Nephron (organoid): ENCODE results near the gene AIDA.

ENCODE experiments used
- H3K27ac Mint-ChIP-seq, 3 experiments: 2 replicates each; pipeline ENCODE4 v1.8.0; 2020; ENCODE audit warnings: mixed read lengths in 3 of 3, mild to moderate bottlenecking in 2 of 3, moderate library complexity in 1 of 3
- H3K27me3 Mint-ChIP-seq: 2 replicates; pipeline ENCODE4 v1.8.0; 2021; ENCODE audit warnings: low read depth, mild to moderate bottlenecking, moderate library complexity, mixed read lengths
- H3K36me3 Mint-ChIP-seq: 2 replicates; pipeline ENCODE4 v1.8.0; 2020; ENCODE audit warnings: low read depth, mixed read lengths
- H3K4me1 Mint-ChIP-seq: 2 replicates; pipeline ENCODE4 v1.8.0; 2020; ENCODE audit warnings: mixed read lengths
- H3K4me3 Mint-ChIP-seq, 3 experiments: 2 replicates each; pipeline ENCODE4 v1.8.0; 2020; ENCODE audit warnings: mild to moderate bottlenecking in 3 of 3, mixed read lengths in 3 of 3, moderate library complexity in 2 of 3
- H3K9me3 Mint-ChIP-seq: 2 replicates; pipeline ENCODE4 v1.8.0; 2020; ENCODE audit warnings: mixed read lengths
- CTCF ChIP-seq, 3 experiments: fragments of 200-600 bp; sonication (generic); IDR thresholded peaks; one replicate each; pipeline ENCODE4 v1.5.0; 2021; ENCODE audit warnings: antibody characterized with exemption in 3 of 3; ENCODE audit not compliant: unreplicated experiment in 3 of 3

The AIDA gene

DNA sequence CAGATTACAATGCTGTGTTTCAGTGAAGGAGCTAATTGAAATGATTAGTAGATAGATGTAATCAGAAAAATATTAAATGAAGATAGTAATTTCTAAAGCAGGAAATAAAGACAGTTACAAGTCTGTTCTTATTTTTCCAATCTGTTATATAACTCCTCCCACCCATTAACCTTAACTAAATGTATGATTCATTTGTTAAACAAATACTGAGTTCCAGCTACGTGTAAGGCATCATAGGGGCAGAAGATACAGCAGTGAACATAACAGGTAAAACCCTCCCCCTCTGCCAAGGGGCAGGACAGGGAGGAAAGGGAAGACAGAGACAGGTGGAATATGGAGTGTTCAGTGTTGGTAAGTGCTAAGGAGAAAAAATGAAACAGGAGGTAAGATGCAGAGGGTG is 24.7 kb upstream of the AIDA start, which contains the start of gene FAM177B:
TSS of gene FAM177B (plus strand) at position 231 of the 400 bp plus-strand sequence. CDS start 9,344 bp downstream, outside the sequence.
- Mint-ChIP-seq H3K36me3 (peaks cover 13% of the 10 kb centered on the region), H3K4me3 (no peak within 1 kb of the TSS), H3K9me3 (no peaks in the 10 kb centered on the region), H3K27me3 (no peaks in the 10 kb centered on the region), H3K4me1 (no peaks in the 10 kb centered on the region), H3K27ac (no peak within 1 kb of the TSS)
- no peak for TF ChIP-seq CTCF (IDR thresholded peaks at IDR 0.05; ENCODE audit: unreplicated experiment in 3 of 3)

DNA sequence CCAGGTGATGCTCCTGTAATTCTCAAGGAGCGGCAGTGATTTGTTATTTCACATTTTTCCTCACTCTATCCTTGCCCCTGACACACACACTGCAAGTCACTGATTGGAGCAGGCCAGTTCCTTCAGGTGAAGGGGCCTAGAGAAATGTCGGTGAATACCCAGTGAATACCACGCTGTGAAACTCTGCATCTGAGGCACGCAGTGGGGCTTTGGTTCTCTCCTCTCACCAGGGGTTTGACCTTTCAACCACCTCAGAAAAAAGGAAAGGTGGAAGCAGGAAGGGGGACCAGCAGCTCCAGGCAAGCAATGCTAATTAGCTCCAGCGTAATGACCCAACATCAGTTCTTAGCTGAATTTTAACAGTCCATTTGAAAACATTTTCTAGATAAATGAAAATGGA is 24.2 kb upstream of the AIDA start:
- Mint-ChIP-seq H3K9me3 (no peaks in the 10 kb centered on the region), H3K4me3 (no peak overlapping the region), H3K4me1 (no peaks in the 10 kb centered on the region), H3K27ac (no peak overlapping the region), H3K27me3 (no peaks in the 10 kb centered on the region), H3K36me3 (peaks cover 17% of the 10 kb centered on the region)
- no peak for TF ChIP-seq CTCF (IDR thresholded peaks at IDR 0.05; ENCODE audit: unreplicated experiment in 3 of 3)

DNA sequence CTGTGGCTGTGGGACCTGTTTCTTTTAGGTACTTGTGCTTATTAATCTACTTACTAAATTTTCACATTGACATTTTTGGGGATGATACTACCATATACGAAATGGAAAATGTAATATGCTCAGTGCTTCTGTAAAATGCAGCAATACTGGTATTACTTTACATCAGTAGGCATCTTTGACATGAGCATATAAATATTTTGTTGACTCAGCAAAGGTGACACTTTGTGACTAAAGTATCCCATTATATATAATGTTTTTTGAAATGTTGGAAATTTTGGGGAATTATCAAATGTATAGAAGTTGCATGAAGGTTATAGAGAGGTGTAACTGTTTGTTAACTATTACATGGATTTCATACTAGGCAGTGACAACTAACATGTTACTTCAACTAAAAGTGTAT is 22.4 kb upstream of the AIDA start:
- Mint-ChIP-seq H3K27me3 (no peaks in the 10 kb centered on the region), H3K36me3 (peaks cover 30% of the 10 kb centered on the region), H3K4me1 (no peaks in the 10 kb centered on the region), H3K4me3 (no peak overlapping the region), H3K9me3 (no peaks in the 10 kb centered on the region), H3K27ac (no peak overlapping the region)
- TF ChIP-seq CTCF (IDR thresholded peaks at IDR 0.05; ENCODE audit: unreplicated experiment in 3 of 3), result no peak

- Mint-ChIP-seq H3K9me3 (no peaks in the 10 kb centered on the region), H3K27me3 (no peaks in the 10 kb centered on the region), H3K4me1 (no peaks in the 10 kb centered on the region), H3K36me3 (peaks cover 49% of the 10 kb centered on the region), H3K27ac (no peak overlapping the region), H3K4me3 (no peak overlapping the region)
- TF ChIP-seq CTCF (IDR thresholded peaks at IDR 0.05; ENCODE audit: unreplicated experiment in 3 of 3), result no peak
Measured at GRCh38 chr1:222732216-222733159, 20.2 kb upstream of the AIDA start.

DNA sequence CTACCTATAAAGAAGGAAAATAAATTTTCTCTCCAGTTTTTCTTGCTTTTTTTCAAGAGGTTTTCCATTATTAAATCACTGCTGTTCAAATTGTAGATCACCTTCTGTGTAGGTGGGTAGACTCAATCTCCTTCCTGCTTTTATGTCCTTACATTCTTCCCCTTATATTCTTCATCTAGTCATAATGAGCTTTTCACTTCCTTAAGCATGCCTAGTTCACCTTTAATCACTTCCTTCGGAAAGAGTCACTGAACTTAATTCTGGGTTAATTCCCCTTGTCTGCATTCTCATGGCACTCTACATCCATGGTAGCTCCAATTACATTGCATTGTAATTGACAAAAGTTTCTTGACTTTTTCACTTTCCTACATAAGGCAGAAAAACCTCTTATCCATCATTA is 18.6 kb upstream of the AIDA start:
- Mint-ChIP-seq H3K4me1 (no peaks in the 10 kb centered on the region), H3K4me3 (no peak overlapping the region), H3K27ac (no peak overlapping the region), H3K36me3 (peaks cover 57% of the 10 kb centered on the region), H3K27me3 (no peaks in the 10 kb centered on the region), H3K9me3 (no peaks in the 10 kb centered on the region)
- no peak for TF ChIP-seq CTCF (IDR thresholded peaks at IDR 0.05; ENCODE audit: unreplicated experiment in 3 of 3)

DNA sequence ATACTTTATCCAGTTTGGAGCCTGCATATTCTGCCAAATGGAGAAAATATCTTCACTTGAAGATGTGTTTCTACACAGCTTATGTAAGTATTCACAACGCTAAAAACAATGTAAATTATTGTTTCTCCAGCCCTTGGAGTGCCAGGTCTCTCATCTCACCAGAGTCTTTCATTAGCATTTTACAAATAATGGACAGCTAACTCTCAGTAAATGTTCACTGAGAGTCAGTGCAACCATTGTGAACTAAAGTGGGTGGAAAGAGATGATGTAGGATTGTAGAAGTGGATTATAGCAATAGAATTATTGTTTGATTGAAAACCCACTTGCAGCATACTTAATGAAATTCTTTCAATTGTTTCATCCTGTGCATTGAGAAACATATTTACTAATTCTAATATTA is 16.5 kb upstream of the AIDA start:
- no peak for TF ChIP-seq CTCF (IDR thresholded peaks at IDR 0.05; ENCODE audit: unreplicated experiment in 3 of 3)
- Mint-ChIP-seq H3K4me1 (no peaks in the 10 kb centered on the region), H3K9me3 (no peaks in the 10 kb centered on the region), H3K36me3 (peaks cover 67% of the 10 kb centered on the region), H3K27me3 (no peaks in the 10 kb centered on the region), H3K4me3 (no peak overlapping the region), H3K27ac (no peak overlapping the region)
